ENCODE measurements around the gene PRR14L.

PRR14L gene

GRCh38 chr22:31753005-31753633 lies 3.2 kb upstream of the PRR14L start:
- Histone ChIP-seq H2AFZ (ENCODE audit: low read depth, low read length) (peak overlapping the region; percentile 80), H2BK5ac (ENCODE audit: low read depth, low read length, poor library complexity, severe bottlenecking) (peak overlapping the region; percentile 84), H3K79me1 (replicated peaks; ENCODE audit: low read length, poor library complexity, severe bottlenecking) (peaks cover 12% of the 10 kb centered on the region), H2BK15ac (ENCODE audit: low read depth, poor library complexity, severe bottlenecking) (peak overlapping the region; percentile 49), H3K9ac (ENCODE audit: low read length) (peak overlapping the region; percentile 94), H3K14ac (ENCODE audit: low read length in 2 of 2) (peak overlapping the region in 1 of 2 experiments; percentile 71), H3K4me3 (ENCODE audit: insufficient read depth in 1 of 2, low read depth in 1 of 2, low read length in 2 of 2) (peak overlapping the region in 1 of 2 experiments; percentile 88), H3K23ac (ENCODE audit: low read length in 2 of 2) (no peak overlapping the region), H3K36me3 (ENCODE audit: control insufficient read depth in 1 of 2, insufficient read depth in 2 of 2, low read depth in 1 of 2, low read length in 2 of 2) (peaks cover 0 to 3% of the 10 kb centered on the region in 2 experiments), H3K9me3 (ENCODE audit: control insufficient read depth, low read length) (no peaks in the 10 kb centered on the region), H2BK12ac (ENCODE audit: low read length in 2 of 2) (no peak overlapping the region), H4K8ac (ENCODE audit: low read length) (peak overlapping the region; percentile 71), H3K27me3 (ENCODE audit: control insufficient read depth in 1 of 2, insufficient read depth in 1 of 2, low read length in 2 of 2) (no peaks in the 10 kb centered on the region), H2AK5ac (ENCODE audit: low read length, severe bottlenecking) (peak overlapping the region; percentile 64), H3K4me1 (ENCODE audit: control insufficient read depth, insufficient read depth, low read depth, low read length) (peaks cover 12% of the 10 kb centered on the region), H3K4ac (ENCODE audit: low read depth in 1 of 2, low read length in 2 of 2) (peak overlapping the region; percentile 88 to 96), H3K18ac (ENCODE audit: low read depth in 1 of 2, low read length in 2 of 2) (peak overlapping the region; percentile 84 to 85), H2BK120ac (ENCODE audit: low read depth, low read length) (peak overlapping the region; percentile 39), H3K27ac (ENCODE audit: low read length, poor library complexity, severe bottlenecking) (peak overlapping the region; percentile 96), H3K4me2 (ENCODE audit: low read length, poor library complexity, severe bottlenecking) (peak overlapping the region; percentile 86), H4K91ac (ENCODE audit: low read length) (peak overlapping the region; percentile 43)
- DNase-seq = peak; percentile 46
- 8% methylated on average over 18 of the region's 20 CpGs for WGBS

GRCh38 chr22:31752096-31752847 lies 2.3 kb upstream of the PRR14L start:
- peaks cover 10% of the 10 kb centered on the region for H3K79me1 ChIP-seq (replicated peaks; ENCODE audit: low read length, poor library complexity, severe bottlenecking)
- no peaks in the 10 kb centered on the region for H3K27me3 ChIP-seq (ENCODE audit: control insufficient read depth in 1 of 2, insufficient read depth in 1 of 2, low read length in 2 of 2)
- no peak overlapping the region for H2BK15ac ChIP-seq (ENCODE audit: low read depth, poor library complexity, severe bottlenecking)
- H4K91ac ChIP-seq (ENCODE audit: low read length) = no peak overlapping the region
- peaks cover 12% of the 10 kb centered on the region for H3K4me1 ChIP-seq (ENCODE audit: control insufficient read depth, insufficient read depth, low read depth, low read length)
- H4K8ac ChIP-seq (ENCODE audit: low read length) = peak overlapping the region; percentile 35
- no peaks in the 10 kb centered on the region for H3K9me3 ChIP-seq (ENCODE audit: control insufficient read depth, low read length)
- peak overlapping the region; percentile 46 for H2AFZ ChIP-seq (ENCODE audit: low read depth, low read length)
- H3K36me3 ChIP-seq (ENCODE audit: control insufficient read depth in 1 of 2, insufficient read depth in 2 of 2, low read depth in 1 of 2, low read length in 2 of 2) = no peaks in the 10 kb centered on the region
- H3K4me2 ChIP-seq (ENCODE audit: low read length, poor library complexity, severe bottlenecking) = no peak overlapping the region
- no peak overlapping the region for H2BK5ac ChIP-seq (ENCODE audit: low read depth, low read length, poor library complexity, severe bottlenecking)
- H3K9ac ChIP-seq (ENCODE audit: low read length) = peak overlapping the region; percentile 94
- DNase-seq = no peak
- WGBS = 81% methylated on average over 7 of the region's 7 CpGs
- peak overlapping the region; percentile 43 for H2AK5ac ChIP-seq (ENCODE audit: low read length, severe bottlenecking)
- H3K23ac ChIP-seq (ENCODE audit: low read length in 2 of 2) = no peak overlapping the region
- H2BK120ac ChIP-seq (ENCODE audit: low read depth, low read length) = no peak overlapping the region
- H3K14ac ChIP-seq (ENCODE audit: low read length in 2 of 2) = no peak overlapping the region
- H3K27ac ChIP-seq (ENCODE audit: low read length, poor library complexity, severe bottlenecking) = no peak overlapping the region
- H2BK12ac ChIP-seq (ENCODE audit: low read length in 2 of 2) = peak overlapping the region in 1 of 2 experiments; percentile 76
- peak overlapping the region in 1 of 2 experiments; percentile 88 for H3K4me3 ChIP-seq (ENCODE audit: insufficient read depth in 1 of 2, low read depth in 1 of 2, low read length in 2 of 2)
- no peak overlapping the region for H3K18ac ChIP-seq (ENCODE audit: low read depth in 1 of 2, low read length in 2 of 2)
- H3K4ac ChIP-seq (ENCODE audit: low read depth in 1 of 2, low read length in 2 of 2) = no peak overlapping the region

DNA sequence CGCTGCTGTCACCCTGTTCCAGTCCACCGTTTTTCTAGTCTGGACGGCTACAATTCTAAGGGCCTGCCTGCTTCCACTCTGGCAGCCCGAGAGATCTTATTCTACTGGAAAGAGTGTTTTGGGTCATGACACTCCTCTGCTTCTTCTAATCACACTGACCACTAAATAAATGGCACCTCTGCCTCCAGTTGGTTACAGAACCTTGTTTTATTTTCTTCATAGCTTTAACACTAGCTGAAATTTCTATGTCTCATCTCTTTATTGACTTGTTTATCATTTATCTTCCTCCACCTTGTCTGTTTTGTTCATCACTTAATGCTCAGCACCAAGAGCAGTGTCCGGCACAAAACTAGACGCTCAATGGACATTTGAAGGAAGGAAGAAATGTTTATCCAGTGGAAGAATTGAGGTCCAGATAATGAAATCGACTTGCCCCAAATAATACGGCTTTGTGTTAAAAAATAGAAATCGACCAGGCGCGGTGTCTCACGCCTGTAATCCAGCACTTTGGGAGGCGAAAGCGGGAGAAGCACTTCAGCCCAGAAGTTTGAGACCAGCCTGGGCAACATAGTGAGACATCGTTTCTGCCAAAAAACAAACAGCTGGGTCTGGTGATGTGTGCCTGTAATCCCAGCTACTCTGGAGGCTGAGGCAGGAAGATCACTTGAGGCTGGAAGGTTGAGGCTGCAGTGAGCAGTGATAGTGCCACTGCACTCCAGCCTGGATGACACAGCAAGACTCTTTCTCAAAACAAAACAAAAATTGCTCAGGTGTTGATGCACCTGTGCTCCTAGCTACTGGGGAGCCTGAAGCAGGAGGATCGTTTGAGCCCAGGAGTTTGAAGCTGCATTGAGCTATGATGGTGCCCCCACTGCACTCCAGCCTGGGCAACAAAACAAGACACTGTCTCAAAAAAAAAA lies 693 bp upstream of the PRR14L start:
- Histone ChIP-seq H3K4me3 (ENCODE audit: insufficient read depth in 1 of 2, low read depth in 1 of 2, low read length in 2 of 2) (peak overlapping the region in 1 of 2 experiments; percentile 100), H3K4me1 (ENCODE audit: control insufficient read depth, insufficient read depth, low read depth, low read length) (peaks cover 14% of the 10 kb centered on the region), H2BK15ac (ENCODE audit: low read depth, poor library complexity, severe bottlenecking) (peak overlapping the region; percentile 6), H3K9me3 (ENCODE audit: control insufficient read depth, low read length) (no peaks in the 10 kb centered on the region), H4K8ac (ENCODE audit: low read length) (peak overlapping the region; percentile 96), H2BK12ac (ENCODE audit: low read length in 2 of 2) (no peak overlapping the region), H2AFZ (ENCODE audit: low read depth, low read length) (no peak overlapping the region), H3K23ac (ENCODE audit: low read length in 2 of 2) (no peak overlapping the region), H3K18ac (ENCODE audit: low read depth in 1 of 2, low read length in 2 of 2) (peak overlapping the region; percentile 46 to 55), H3K27ac (ENCODE audit: low read length, poor library complexity, severe bottlenecking) (peak overlapping the region; percentile 31), H3K14ac (ENCODE audit: low read length in 2 of 2) (peak overlapping the region in 1 of 2 experiments; percentile 89), H3K79me1 (replicated peaks; ENCODE audit: low read length, poor library complexity, severe bottlenecking) (peaks cover 8% of the 10 kb centered on the region), H3K9ac (ENCODE audit: low read length) (peak overlapping the region; percentile 99), H3K4me2 (ENCODE audit: low read length, poor library complexity, severe bottlenecking) (peak overlapping the region; percentile 84), H2BK5ac (ENCODE audit: low read depth, low read length, poor library complexity, severe bottlenecking) (no peak overlapping the region), H3K36me3 (ENCODE audit: control insufficient read depth in 1 of 2, insufficient read depth in 2 of 2, low read depth in 1 of 2, low read length in 2 of 2) (peaks cover 5 to 6% of the 10 kb centered on the region in 2 experiments), H3K27me3 (ENCODE audit: control insufficient read depth in 1 of 2, insufficient read depth in 1 of 2, low read length in 2 of 2) (no peaks in the 10 kb centered on the region), H3K4ac (ENCODE audit: low read depth in 1 of 2, low read length in 2 of 2) (peak overlapping the region in 1 of 2 experiments; percentile 4), H2BK120ac (ENCODE audit: low read depth, low read length) (peak overlapping the region; percentile 73), H4K91ac (ENCODE audit: low read length) (no peak overlapping the region), H2AK5ac (ENCODE audit: low read length, severe bottlenecking) (peak overlapping the region; percentile 35)
- WGBS = 74% methylated on average over 16 of the region's 16 CpGs
- DNase-seq = no peak
